WTC11 (cell line): ENCODE results near the gene LAMA2. TPM values are rescaled to one million over a fixed set of nuclear protein-coding genes. Genes with fewer than 3 reads are reported as not detected.

Source experiments
- ATAC-seq: fragments of 200-7000 bp; cut with Tn5 transposase; 2 replicates; pipeline ENCODE4 v1.10.0; 2021; ENCODE audit warnings: mild to moderate bottlenecking, moderate library complexity
- CTCF ChIA-PET: fragments of 300-600 bp; sonication (Branson Sonifier 250); formaldehyde crosslinking; loops from one replicate; lab custom pipeline; 2021; ENCODE audit warnings: antibody characterized with exemption; lab: Charles Lee
- POLR2A ChIA-PET: fragments of 350-600 bp; sonication (Branson Sonifier 250); formaldehyde crosslinking; loops from one replicate; lab custom pipeline; 2021; ENCODE audit warnings: antibody characterized with exemption; lab: Charles Lee
- DNase-seq: peaks from one replicate; pipeline ENCODE4 v3.0.0; 2021; ENCODE audit warnings: low spot score
- H3K27ac Mint-ChIP-seq: 2 replicates; pipeline ENCODE4 v1.8.0; 2021; ENCODE audit warnings: mixed read lengths
- H3K27me3 Mint-ChIP-seq: 2 replicates; pipeline ENCODE4 v1.8.0; 2021; ENCODE audit warnings: low read depth, mild to moderate bottlenecking, moderate library complexity, mixed read lengths
- H3K36me3 Mint-ChIP-seq: 2 replicates; pipeline ENCODE4 v1.8.0; 2021; ENCODE audit warnings: mixed read lengths
- H3K4me1 Mint-ChIP-seq: 2 replicates; pipeline ENCODE4 v1.8.0; 2022; ENCODE audit warnings: mixed read lengths
- H3K4me3 Mint-ChIP-seq: 2 replicates; pipeline ENCODE4 v1.8.0; 2021; ENCODE audit warnings: mild to moderate bottlenecking, moderate library complexity, mixed read lengths
- H3K9me3 Mint-ChIP-seq: 2 replicates; pipeline ENCODE4 v1.8.0; 2021; ENCODE audit warnings: mixed read lengths
- ARID4B ChIP-seq: sonication (generic); formaldehyde crosslinking; IDR thresholded peaks from 2 replicates; pipeline ENCODE4 v1.8.0; 2023; ENCODE audit warnings: missing genetic modification reagents, mild to moderate bottlenecking, borderline replicate concordance
- ATF1 ChIP-seq: sonication (generic); formaldehyde crosslinking; IDR thresholded peaks from 2 replicates; pipeline ENCODE4 v1.8.1; 2023; ENCODE audit warnings: mild to moderate bottlenecking, moderate library complexity, missing genetic modification reagents
- CREM ChIP-seq: sonication (generic); formaldehyde crosslinking; IDR thresholded peaks from 2 replicates; pipeline ENCODE4 v1.8.1; 2022; ENCODE audit warnings: mild to moderate bottlenecking, missing genetic modification reagents, moderate library complexity
- CTCF ChIP-seq: fragments of 200-600 bp; IDR thresholded peaks from 2 replicates; pipeline ENCODE4 v1.8.0; 2022; ENCODE audit warnings: antibody characterized with exemption
- E2F4 ChIP-seq: sonication (generic); formaldehyde crosslinking; IDR thresholded peaks from 2 replicates; pipeline ENCODE4 v1.8.1; 2022; ENCODE audit warnings: low read depth, mild to moderate bottlenecking, moderate library complexity, missing genetic modification reagents, borderline replicate concordance
- ESRRA ChIP-seq: sonication (generic); formaldehyde crosslinking; IDR thresholded peaks from 2 replicates; pipeline ENCODE4 v1.8.1; 2022; ENCODE audit warnings: mild to moderate bottlenecking, missing genetic modification reagents, borderline replicate concordance
- GTF2I ChIP-seq: fragments of 250-450 bp; sonication (Bioruptor Pico); conservative IDR thresholded peaks from 2 replicates; pipeline ENCODE4 v1.4.0; 2021; ENCODE audit warnings: mild to moderate bottlenecking
- NFE2L1 ChIP-seq: sonication (generic); formaldehyde crosslinking; IDR thresholded peaks from 2 replicates; pipeline ENCODE4 v1.8.1; 2023; ENCODE audit warnings: missing genetic modification reagents
- NR1H2 ChIP-seq: sonication (generic); formaldehyde crosslinking; IDR thresholded peaks from 2 replicates; pipeline ENCODE4 v1.9.0; 2021; ENCODE audit warnings: mild to moderate bottlenecking, moderate library complexity, missing genetic modification reagents
- NR2C2 ChIP-seq: sonication (generic); formaldehyde crosslinking; IDR thresholded peaks from 2 replicates; pipeline ENCODE4 v1.8.0; 2022; ENCODE audit warnings: mild to moderate bottlenecking, missing genetic modification reagents
- NR3C1 ChIP-seq: sonication (generic); formaldehyde crosslinking; conservative IDR thresholded peaks from 2 replicates; pipeline ENCODE4 v1.8.1; 2023; ENCODE audit warnings: low read depth, mild to moderate bottlenecking, missing genetic modification reagents
- PRRX2 ChIP-seq: fragments of 250-450 bp; sonication (Bioruptor Pico); IDR thresholded peaks from 2 replicates; pipeline ENCODE4 v1.8.0; 2021; ENCODE audit warnings: mild to moderate bottlenecking
- STAT6 ChIP-seq: sonication (generic); formaldehyde crosslinking; conservative IDR thresholded peaks from 2 replicates; pipeline ENCODE4 v1.8.1; 2023; ENCODE audit warnings: mild to moderate bottlenecking, low read depth, missing genetic modification reagents, moderate library complexity
- TEAD1 ChIP-seq: sonication (generic); formaldehyde crosslinking; IDR thresholded peaks from 2 replicates; pipeline ENCODE4 v1.8.0; 2022; ENCODE audit warnings: mild to moderate bottlenecking, missing genetic modification reagents
- ZNF121 ChIP-seq: sonication (generic); formaldehyde crosslinking; IDR thresholded peaks from 2 replicates; pipeline ENCODE4 v1.8.0; 2023; ENCODE audit warnings: missing genetic modification reagents
- ZNF416 ChIP-seq: fragments of 250-450 bp; sonication (Bioruptor Pico); IDR thresholded peaks from 2 replicates; pipeline ENCODE4 v1.9.0; 2021; ENCODE audit warnings: mild to moderate bottlenecking, inconsistent platforms
- ZNF671 ChIP-seq: fragments of 250-450 bp; sonication (Bioruptor Pico); IDR thresholded peaks from 2 replicates; pipeline ENCODE4 v1.8.0; 2021; ENCODE audit warnings: mild to moderate bottlenecking
- total RNA-seq: library from RNA; stranded (reverse); gene quantifications from 3 replicates; pipeline ENCODE4 v1.2.3, GENCODE V29; 2021
- TF ChIP-seq, protein P1 (sequence below): sonication (generic); formaldehyde crosslinking; IDR thresholded peaks from 2 replicates; pipeline ENCODE4 v1.8.1; 2022; ENCODE audit warnings: mild to moderate bottlenecking, moderate library complexity, missing genetic modification reagents
- TF ChIP-seq, protein P2 (sequence below): sonication (generic); formaldehyde crosslinking; IDR thresholded peaks from 2 replicates; pipeline ENCODE4 v1.8.1; 2023; ENCODE audit warnings: mild to moderate bottlenecking, moderate library complexity, missing genetic modification reagents

Gene LAMA2
- total RNA-seq, 1 experiment from 2014 or later: 6.6 TPM

GRCh38 chr6:129309154-129309553, 426.2 kb downstream of the LAMA2 start:
- ChIA-PET CTCF (no interaction called here), POLR2A (no interaction called here)
- no peak overlapping the region for H3K4me3 Mint-ChIP-seq
- H3K27ac Mint-ChIP-seq: no peak overlapping the region
- peaks cover 9% of the 10 kb centered on the region; the same call in 1 of the 2 replicates for H3K9me3 Mint-ChIP-seq
- TF ChIP-seq ESRRA: no peak
- TF ChIP-seq, protein P1, sequence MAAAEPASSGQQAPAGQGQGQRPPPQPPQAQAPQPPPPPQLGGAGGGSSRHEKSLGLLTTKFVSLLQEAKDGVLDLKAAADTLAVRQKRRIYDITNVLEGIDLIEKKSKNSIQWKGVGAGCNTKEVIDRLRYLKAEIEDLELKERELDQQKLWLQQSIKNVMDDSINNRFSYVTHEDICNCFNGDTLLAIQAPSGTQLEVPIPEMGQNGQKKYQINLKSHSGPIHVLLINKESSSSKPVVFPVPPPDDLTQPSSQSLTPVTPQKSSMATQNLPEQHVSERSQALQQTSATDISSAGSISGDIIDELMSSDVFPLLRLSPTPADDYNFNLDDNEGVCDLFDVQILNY: no peak
- TF ChIP-seq ZNF121 (CRISPR knock-in tag): no peak
- TF ChIP-seq ARID4B (CRISPR knock-in tag): no peak
- TF ChIP-seq TEAD1: no peak
- no peak for TF ChIP-seq PRRX2
- TF ChIP-seq NR2C2 (CRISPR knock-in tag): no peak
- no peak for DNase-seq
- peaks cover 8% of the 10 kb centered on the region for H3K4me1 Mint-ChIP-seq
- no peaks in the 10 kb centered on the region for H3K27me3 Mint-ChIP-seq
- H3K36me3 Mint-ChIP-seq: no peaks in the 10 kb centered on the region
- ATAC-seq: no peak

- ChIA-PET CTCF (interaction anchor here (1.1 kb wide), 1 partner anchor 58 kb away, joined by 4 read pairs; no protein-coding TSS in a partner anchor), POLR2A (no interaction called here)
- no peak for DNase-seq
- H3K4me1 Mint-ChIP-seq: peaks cover 29% of the 10 kb centered on the region
- no peak overlapping the region for H3K4me3 Mint-ChIP-seq
- H3K9me3 Mint-ChIP-seq: peaks cover 30% of the 10 kb centered on the region
- TF ChIP-seq, protein P2, sequence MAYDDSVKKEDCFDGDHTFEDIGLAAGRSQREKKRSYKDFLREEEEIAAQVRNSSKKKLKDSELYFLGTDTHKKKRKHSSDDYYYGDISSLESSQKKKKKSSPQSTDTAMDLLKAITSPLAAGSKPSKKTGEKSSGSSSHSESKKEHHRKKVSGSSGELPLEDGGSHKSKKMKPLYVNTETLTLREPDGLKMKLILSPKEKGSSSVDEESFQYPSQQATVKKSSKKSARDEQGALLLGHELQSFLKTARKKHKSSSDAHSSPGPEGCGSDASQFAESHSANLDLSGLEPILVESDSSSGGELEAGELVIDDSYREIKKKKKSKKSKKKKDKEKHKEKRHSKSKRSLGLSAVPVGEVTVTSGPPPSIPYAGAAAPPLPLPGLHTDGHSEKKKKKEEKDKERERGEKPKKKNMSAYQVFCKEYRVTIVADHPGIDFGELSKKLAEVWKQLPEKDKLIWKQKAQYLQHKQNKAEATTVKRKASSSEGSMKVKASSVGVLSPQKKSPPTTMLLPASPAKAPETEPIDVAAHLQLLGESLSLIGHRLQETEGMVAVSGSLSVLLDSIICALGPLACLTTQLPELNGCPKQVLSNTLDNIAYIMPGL (CRISPR knock-in tag): no peak
- TF ChIP-seq CTCF (no peak), STAT6 (CRISPR knock-in tag) (no peak), ZNF671 (CRISPR knock-in tag) (no peak), GTF2I (no peak), ZNF416 (CRISPR knock-in tag) (no peak), NR3C1 (no peak), NR1H2 (CRISPR knock-in tag) (no peak), ATF1 (CRISPR knock-in tag) (no peak), NFE2L1 (CRISPR knock-in tag) (no peak), E2F4 (CRISPR knock-in tag) (no peak), CREM (CRISPR knock-in tag) (no peak)
- peaks cover 22% of the 10 kb centered on the region for H3K36me3 Mint-ChIP-seq
- H3K27ac Mint-ChIP-seq: no peak overlapping the region
- no peak for ATAC-seq
- peaks cover 14% of the 10 kb centered on the region for H3K27me3 Mint-ChIP-seq
These were observed 429.9 kb downstream of the LAMA2 start for GRCh38 chr6:129312880-129313279.
